GM21717 (cell line): ENCODE results near the gene PLIN5.

Experiments
- ATAC-seq: cut with Tn5 transposase; IDR thresholded peaks from one replicate; pipeline ENCODE4 v1.9.1; 2021; ENCODE audit warnings: mild to moderate bottlenecking, moderate library complexity; ENCODE audit not compliant: unreplicated experiment

The PLIN5 gene

GRCh38 chr19:4507804-4508203 lies 27.2 kb downstream of the PLIN5 start:
- no peak for ATAC-seq

- no peak for ATAC-seq
Observed at GRCh38 chr19:4507150-4507452, 27.9 kb downstream of the PLIN5 start.

GRCh38 chr19:4506449-4507149 lies 28.4 kb downstream of the PLIN5 start:
- ATAC-seq: no peak

- no peak for ATAC-seq
Observed at GRCh38 chr19:4505570-4506448, 29.2 kb downstream of the PLIN5 start.

GRCh38 chr19:4504891-4505569 lies 30.0 kb downstream of the PLIN5 start:
- no peak for ATAC-seq

- no peak for ATAC-seq
Observed at GRCh38 chr19:4504297-4504701, 30.7 kb downstream of the PLIN5 start.

- no peak for ATAC-seq
Observed at GRCh38 chr19:4503825-4504170, 31.2 kb downstream of the PLIN5 start.

- no peak for ATAC-seq
Observed at GRCh38 chr19:4503132-4503824, 31.7 kb downstream of the PLIN5 start.

GRCh38 chr19:4502282-4503131 lies 32.5 kb downstream of the PLIN5 start:
- ATAC-seq: no peak

GRCh38 chr19:4501691-4502090 lies 33.3 kb downstream of the PLIN5 start:
- no peak for ATAC-seq

GRCh38 chr19:4500841-4501591 lies 34.0 kb downstream of the PLIN5 start:
- no peak for ATAC-seq

GRCh38 chr19:4499855-4500254 lies 35.2 kb downstream of the PLIN5 start:
- ATAC-seq: no peak

- ATAC-seq: no peak
Observed at GRCh38 chr19:4499318-4499717, 35.7 kb downstream of the PLIN5 start.

- no peak for ATAC-seq
Observed at GRCh38 chr19:4498694-4499093, 36.3 kb downstream of the PLIN5 start.

GRCh38 chr19:4497770-4498389 lies 37.1 kb downstream of the PLIN5 start:
- no peak for ATAC-seq

GRCh38 chr19:4496304-4496703 lies 38.7 kb downstream of the PLIN5 start:
- no peak for ATAC-seq

GRCh38 chr19:4495471-4495870 lies 39.6 kb downstream of the PLIN5 start:
- no peak for ATAC-seq

GRCh38 chr19:4494691-4495064 lies 40.3 kb downstream of the PLIN5 start:
- no peak for ATAC-seq

GRCh38 chr19:4493929-4494690 lies 40.9 kb downstream of the PLIN5 start:
- ATAC-seq: no peak
